ENCODE results near the gene EPAS1. TPM values are rescaled to one million over a fixed set of nuclear protein-coding genes. Genes with fewer than 3 reads are reported as not detected.

EPAS1 gene
- total and polyA plus RNA-seq, 2 of the 13 experiments (the other 11 are each of a cell fraction or from before 2014, with no cell fraction given): 47.1 to 182 TPM

GRCh38 chr2:46299365-46300263 is 2.4 kb downstream of the EPAS1 start (continued):
- TF ChIP-seq TFAP4 (IDR thresholded peaks at IDR 0.05; ENCODE audit: borderline replicate concordance, low read depth) (no peak), ZNF75D (CRISPR knock-in tag; IDR thresholded peaks at IDR 0.05; ENCODE audit: borderline replicate concordance) (no peak), NFAT5 (CRISPR knock-in tag; IDR thresholded peaks at IDR 0.05) (no peak), SMYD3 (CRISPR knock-in tag; IDR thresholded peaks at IDR 0.05) (no peak), MAFF (IDR thresholded peaks at IDR 0.05; ENCODE audit: low read depth, low read length) (no peak), PAF1 (CRISPR knock-in tag; IDR thresholded peaks at IDR 0.05) (no peak), RNF2 (conservative IDR thresholded peaks at IDR 0.05; ENCODE audit: low read depth) (no peak), ZSCAN5A (CRISPR knock-in tag; IDR thresholded peaks at IDR 0.05; ENCODE audit: borderline replicate concordance) (no peak), ZEB1 (IDR thresholded peaks at IDR 0.05; ENCODE audit: insufficient replicate concordance, low read depth) (no peak), ZNF20 (CRISPR knock-in tag; IDR thresholded peaks at IDR 0.05) (no peak), MBD4 (IDR thresholded peaks at IDR 0.05; ENCODE audit: borderline replicate concordance, low read length) (no peak), ZC3H4 (CRISPR knock-in tag; IDR thresholded peaks at IDR 0.05; ENCODE audit: borderline replicate concordance) (no peak), AHDC1 (CRISPR knock-in tag; IDR thresholded peaks at IDR 0.05; ENCODE audit: borderline replicate concordance) (no peak), BCL6 (CRISPR knock-in tag; IDR thresholded peaks at IDR 0.05) (peak; percentile 66; the same call in 1 of the 2 replicates)
